Endothelial cell (in vitro differentiated cells): ENCODE results near the gene PLXNA2. TPM values are rescaled to one million over a fixed set of nuclear protein-coding genes. Genes with fewer than 3 reads are reported as not detected.

Experiments
- DNase-seq: peaks from one replicate; pipeline ENCODE4 v3.0.0; 2021; ENCODE audit warnings: low spot score
- H3K27ac Mint-ChIP-seq: one replicate; pipeline ENCODE4 v1.8.0; 2021; ENCODE audit warnings: mixed read lengths, inconsistent platforms; ENCODE audit not compliant: unreplicated experiment
- H3K27me3 Mint-ChIP-seq: one replicate; pipeline ENCODE4 v1.8.0; 2021; ENCODE audit warnings: mild to moderate bottlenecking, moderate library complexity, mixed read lengths, inconsistent platforms; ENCODE audit not compliant: unreplicated experiment
- H3K36me3 Mint-ChIP-seq: one replicate; pipeline ENCODE4 v1.8.0; 2021; ENCODE audit warnings: mild to moderate bottlenecking, low read depth, mixed read lengths, inconsistent platforms; ENCODE audit not compliant: unreplicated experiment
- H3K4me1 Mint-ChIP-seq: one replicate; pipeline ENCODE4 v1.8.0; 2021; ENCODE audit warnings: mild to moderate bottlenecking, mixed read lengths, inconsistent platforms; ENCODE audit not compliant: unreplicated experiment
- H3K4me3 Mint-ChIP-seq: one replicate; pipeline ENCODE4 v1.8.0; 2021; ENCODE audit warnings: mild to moderate bottlenecking, mixed read lengths, inconsistent platforms; ENCODE audit not compliant: unreplicated experiment
- H3K9me3 Mint-ChIP-seq: one replicate; pipeline ENCODE4 v1.8.0; 2021; ENCODE audit warnings: mixed read lengths, inconsistent platforms; ENCODE audit not compliant: unreplicated experiment
- CTCF ChIP-seq: fragments of 200-600 bp; sonication (generic); IDR thresholded peaks from one replicate; pipeline ENCODE4 v1.5.0; 2021; ENCODE audit warnings: antibody characterized with exemption; ENCODE audit not compliant: unreplicated experiment
- total RNA-seq: library from RNA; stranded (reverse); fragmentation: NEBNext Ultra II Directional; extraction: Animal tissue kit (Norgen Biotek cat#: 25700); gene quantifications from one replicate; pipeline ENCODE4 v1.2.1, GENCODE V29; 2021; ENCODE audit not compliant: unreplicated experiment

PLXNA2 gene
- total RNA-seq, 1 donor from 2014 or later, result 25.6 TPM

- H3K4me3 Mint-ChIP-seq, result no peak overlapping the region
- H3K27ac Mint-ChIP-seq, result no peak overlapping the region
- H3K9me3 Mint-ChIP-seq, result no peaks in the 10 kb centered on the region
- peaks cover 5% of the 10 kb centered on the region for H3K36me3 Mint-ChIP-seq
- TF ChIP-seq CTCF, result no peak
- H3K4me1 Mint-ChIP-seq, result peaks cover 9% of the 10 kb centered on the region
- no peak for DNase-seq
- H3K27me3 Mint-ChIP-seq, result no peaks in the 10 kb centered on the region
Observed at GRCh38 chr1:208101661-208102431, 142.3 kb downstream of the PLXNA2 start.

DNA sequence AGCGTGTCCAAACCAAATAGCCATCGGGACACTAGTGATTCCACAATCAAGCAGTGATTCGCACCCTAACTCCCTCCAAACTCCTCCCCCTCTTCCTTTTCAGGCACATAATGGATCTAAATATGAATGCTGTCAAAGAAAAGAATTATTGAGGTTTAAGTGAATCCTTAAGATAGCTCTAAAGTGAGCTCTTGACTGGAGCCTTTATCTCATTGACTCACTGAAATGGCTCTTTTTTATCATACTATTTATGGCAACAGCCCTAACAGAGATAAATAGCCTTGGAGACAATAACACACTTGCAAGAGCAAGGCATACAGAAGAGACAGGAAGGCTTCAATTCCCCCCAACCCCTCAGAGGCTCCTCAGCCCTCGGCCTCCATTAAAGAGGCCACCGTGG is 143.3 kb downstream of the PLXNA2 start:
- Mint-ChIP-seq H3K9me3 (no peaks in the 10 kb centered on the region), H3K27ac (no peak overlapping the region), H3K4me3 (no peak overlapping the region), H3K36me3 (peaks cover 5% of the 10 kb centered on the region), H3K27me3 (no peaks in the 10 kb centered on the region), H3K4me1 (peaks cover 4% of the 10 kb centered on the region)
- TF ChIP-seq CTCF, result no peak
- no peak for DNase-seq

GRCh38 chr1:208100106-208100505 is 144.1 kb downstream of the PLXNA2 start:
- peaks cover 9% of the 10 kb centered on the region for H3K36me3 Mint-ChIP-seq
- H3K4me1 Mint-ChIP-seq, result peaks cover 2% of the 10 kb centered on the region
- TF ChIP-seq CTCF, result no peak
- H3K27ac Mint-ChIP-seq, result no peak overlapping the region
- H3K9me3 Mint-ChIP-seq, result no peaks in the 10 kb centered on the region
- no peak overlapping the region for H3K4me3 Mint-ChIP-seq
- DNase-seq, result no peak
- no peaks in the 10 kb centered on the region for H3K27me3 Mint-ChIP-seq

DNA sequence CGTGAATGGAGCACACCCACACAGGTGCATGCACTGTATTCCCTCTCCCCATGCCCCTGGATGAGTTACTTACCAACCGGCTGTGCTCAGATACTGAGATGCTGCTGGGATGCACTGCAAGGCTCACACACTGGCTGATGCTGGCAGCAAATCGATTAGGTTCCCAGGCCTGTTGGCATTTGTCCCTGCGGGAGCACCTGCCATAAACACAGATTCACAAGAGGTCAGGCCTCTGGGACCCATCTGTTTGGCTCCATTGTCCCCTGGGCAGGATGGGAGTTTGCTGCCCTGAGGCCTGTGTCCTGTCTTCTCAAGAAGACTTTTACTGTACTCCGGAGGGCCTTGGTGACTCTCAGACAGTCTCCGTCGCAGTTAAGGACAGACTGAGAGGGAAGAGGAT is 145.4 kb downstream of the PLXNA2 start:
- peaks cover 4% of the 10 kb centered on the region for H3K36me3 Mint-ChIP-seq
- DNase-seq, result no peak
- H3K27ac Mint-ChIP-seq, result no peak overlapping the region
- H3K27me3 Mint-ChIP-seq, result no peaks in the 10 kb centered on the region
- TF ChIP-seq CTCF, result no peak
- no peaks in the 10 kb centered on the region for H3K9me3 Mint-ChIP-seq
- H3K4me1 Mint-ChIP-seq, result peaks cover 2% of the 10 kb centered on the region
- H3K4me3 Mint-ChIP-seq, result no peak overlapping the region

- H3K4me3 Mint-ChIP-seq, result no peak overlapping the region
- peaks cover 16% of the 10 kb centered on the region for H3K36me3 Mint-ChIP-seq
- no peaks in the 10 kb centered on the region for H3K4me1 Mint-ChIP-seq
- peak; percentile 77 for DNase-seq
- peak; percentile 77 for TF ChIP-seq CTCF
- peaks cover 1% of the 10 kb centered on the region for H3K27me3 Mint-ChIP-seq
- no peaks in the 10 kb centered on the region for H3K9me3 Mint-ChIP-seq
- H3K27ac Mint-ChIP-seq, result peak overlapping the region; percentile 78
Observed at GRCh38 chr1:208093754-208094719, 150.1 kb downstream of the PLXNA2 start.
